ENCODE measurements around the gene TNNT1.

The TNNT1 gene

DNA sequence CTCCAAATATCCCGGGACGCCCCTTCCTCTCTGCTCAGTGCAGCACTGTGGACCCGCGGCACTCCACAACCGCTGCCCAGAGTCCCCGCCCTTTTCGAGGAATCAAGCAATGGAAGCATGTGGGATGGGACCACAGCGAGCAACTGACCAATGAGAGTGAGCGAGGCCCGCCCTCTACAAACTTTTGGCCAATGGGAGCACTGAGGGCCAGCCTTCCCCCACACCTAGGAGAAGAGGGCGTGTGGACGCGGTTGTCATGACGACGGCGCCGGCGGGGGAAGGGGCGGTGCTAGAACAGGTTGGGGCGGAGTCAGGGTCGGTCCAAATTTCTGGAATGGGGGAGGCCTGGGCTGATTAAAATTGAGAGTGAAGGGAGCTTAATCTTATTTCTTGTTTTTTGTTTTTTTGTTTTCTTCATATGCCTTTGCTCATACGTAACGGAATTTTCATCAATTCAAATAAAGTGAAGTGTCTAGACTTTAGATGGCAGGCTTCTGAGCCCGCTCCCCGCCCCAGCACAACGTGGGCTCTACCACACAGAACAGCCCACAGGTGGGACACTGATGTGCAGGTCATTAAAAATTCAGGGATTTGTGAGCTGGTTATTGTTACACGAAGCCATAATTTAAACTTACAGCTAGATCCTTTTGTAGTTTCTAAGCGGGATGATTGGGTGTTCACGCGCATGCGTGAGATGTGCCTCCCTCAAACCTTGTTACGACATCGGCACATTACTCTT is 17.7 kb upstream of the TNNT1 start, which contains the start of gene DNAAF3 (continued):
- TF ChIP-seq SP2 (tag by site-specific recombination; IDR thresholded peaks at IDR 0.05) (peak; percentile 97), ZNF366 (tag by site-specific recombination; conservative IDR thresholded peaks at IDR 0.05) (0 out of 2 replicates have a peak, but pooled peaks have one; percentile 28), ZNF626 (tag by site-specific recombination; IDR thresholded peaks at IDR 0.05) (no peak), ZSCAN18 (tag by site-specific recombination; IDR thresholded peaks at IDR 0.05) (peak; percentile 65; the same call in 1 of the 2 replicates), ZNF280D (tag by site-specific recombination; IDR thresholded peaks at IDR 0.05) (no peak), SP3 (tag by site-specific recombination; IDR thresholded peaks at IDR 0.05) (peak; percentile 93), SCRT2 (tag by site-specific recombination; IDR thresholded peaks at IDR 0.05) (peak; percentile 100), ZNF76 (tag by site-specific recombination; IDR thresholded peaks at IDR 0.05; ENCODE audit: borderline replicate concordance, low read depth) (peak; percentile 12; the same call in 1 of the 2 replicates), ZNF223 (tag by site-specific recombination; IDR thresholded peaks at IDR 0.05) (no peak), ZNF24 (tag by site-specific recombination; IDR thresholded peaks at IDR 0.05) (peak; percentile 57; the same call in 1 of the 2 replicates), KLF9 (tag by site-specific recombination; IDR thresholded peaks at IDR 0.05; ENCODE audit: low read depth) (peak; percentile 80), OVOL3 (tag by site-specific recombination; IDR thresholded peaks at IDR 0.05) (no peak), HOXC10 (CRISPR knock-in tag; IDR thresholded peaks at IDR 0.05) (no peak), ZNF645 (tag by site-specific recombination; IDR thresholded peaks at IDR 0.05) (no peak), PBX3 (CRISPR knock-in tag; IDR thresholded peaks at IDR 0.05) (no peak), ZNF211 (tag by site-specific recombination; IDR thresholded peaks at IDR 0.05; ENCODE audit: low read depth) (no peak; the same call in 1 of the 2 replicates), SP7 (tag by site-specific recombination; IDR thresholded peaks at IDR 0.05) (peak; percentile 80), ZNF302 (tag by site-specific recombination; IDR thresholded peaks at IDR 0.05; ENCODE audit: low read depth) (no peak), KLF17 (tag by site-specific recombination; IDR thresholded peaks at IDR 0.05) (0 out of 2 replicates have a peak, but pooled peaks have one; percentile 41), ZNF175 (tag by site-specific recombination; IDR thresholded peaks at IDR 0.05) (no peak), SCRT1 (tag by site-specific recombination; IDR thresholded peaks at IDR 0.05; ENCODE audit: borderline replicate concordance) (peak; percentile 99), KLF8 (tag by site-specific recombination; IDR thresholded peaks at IDR 0.05) (peak; percentile 94), KLF16 (tag by site-specific recombination; IDR thresholded peaks at IDR 0.05) (peak; percentile 74; the same call in 1 of the 2 replicates), KLF1 (tag by site-specific recombination; IDR thresholded peaks at IDR 0.05) (peak; percentile 73), ZXDB (tag by site-specific recombination; IDR thresholded peaks at IDR 0.05) (peak; percentile 47; the same call in 1 of the 2 replicates), GLIS1 (tag by site-specific recombination; IDR thresholded peaks at IDR 0.05) (0 out of 2 replicates have a peak, but pooled peaks have one; percentile 24)
- TF ChIP-seq, protein P1, sequence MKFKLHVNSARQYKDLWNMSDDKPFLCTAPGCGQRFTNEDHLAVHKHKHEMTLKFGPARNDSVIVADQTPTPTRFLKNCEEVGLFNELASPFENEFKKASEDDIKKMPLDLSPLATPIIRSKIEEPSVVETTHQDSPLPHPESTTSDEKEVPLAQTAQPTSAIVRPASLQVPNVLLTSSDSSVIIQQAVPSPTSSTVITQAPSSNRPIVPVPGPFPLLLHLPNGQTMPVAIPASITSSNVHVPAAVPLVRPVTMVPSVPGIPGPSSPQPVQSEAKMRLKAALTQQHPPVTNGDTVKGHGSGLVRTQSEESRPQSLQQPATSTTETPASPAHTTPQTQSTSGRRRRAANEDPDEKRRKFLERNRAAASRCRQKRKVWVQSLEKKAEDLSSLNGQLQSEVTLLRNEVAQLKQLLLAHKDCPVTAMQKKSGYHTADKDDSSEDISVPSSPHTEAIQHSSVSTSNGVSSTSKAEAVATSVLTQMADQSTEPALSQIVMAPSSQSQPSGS (tag by site-specific recombination; IDR thresholded peaks at IDR 0.05; ENCODE audit: low read depth), result no peak
- TF ChIP-seq, protein P2, sequence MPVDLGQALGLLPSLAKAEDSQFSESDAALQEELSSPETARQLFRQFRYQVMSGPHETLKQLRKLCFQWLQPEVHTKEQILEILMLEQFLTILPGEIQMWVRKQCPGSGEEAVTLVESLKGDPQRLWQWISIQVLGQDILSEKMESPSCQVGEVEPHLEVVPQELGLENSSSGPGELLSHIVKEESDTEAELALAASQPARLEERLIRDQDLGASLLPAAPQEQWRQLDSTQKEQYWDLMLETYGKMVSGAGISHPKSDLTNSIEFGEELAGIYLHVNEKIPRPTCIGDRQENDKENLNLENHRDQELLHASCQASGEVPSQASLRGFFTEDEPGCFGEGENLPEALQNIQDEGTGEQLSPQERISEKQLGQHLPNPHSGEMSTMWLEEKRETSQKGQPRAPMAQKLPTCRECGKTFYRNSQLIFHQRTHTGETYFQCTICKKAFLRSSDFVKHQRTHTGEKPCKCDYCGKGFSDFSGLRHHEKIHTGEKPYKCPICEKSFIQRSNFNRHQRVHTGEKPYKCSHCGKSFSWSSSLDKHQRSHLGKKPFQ (tag by site-specific recombination; IDR thresholded peaks at IDR 0.05), result no peak
